ENCODE results near the gene ENTPD1. TPM values are rescaled to one million over a fixed set of nuclear protein-coding genes. Genes with fewer than 3 reads are reported as not detected.
A peak's percentile ranks its signal among the peaks of the same experiment; 100 is the strongest.

The ENTPD1 gene
- total and polyA plus RNA-seq, 10 of the 15 experiments (the other 5 are each of a cell fraction or from before 2014, with no cell fraction given), result 110 to 413 (median 161) TPM

- Histone ChIP-seq H3K79me2 (ENCODE audit: control insufficient read depth, insufficient read depth, low read length) (no peaks in the 10 kb centered on the region), H3K27me3 (replicated peaks in 1 of 2; ENCODE audit: control insufficient read depth in 2 of 2, insufficient read depth in 2 of 2, low read length in 1 of 2) (no peaks in the 10 kb centered on the region), H4K20me1 (ENCODE audit: control insufficient read depth, insufficient read depth) (no peaks in the 10 kb centered on the region), H3K27ac (ENCODE audit: control insufficient read depth, insufficient read depth) (no peak overlapping the region), H3K4me1 (ENCODE audit: control insufficient read depth, insufficient read depth, low read length) (peaks cover 7% of the 10 kb centered on the region), H3K9me3 (replicated peaks; ENCODE audit: control insufficient read depth, insufficient read depth, low read length) (peaks cover 8% of the 10 kb centered on the region; the same call in 2 of the 3 replicates), H3K36me3 (ENCODE audit: control insufficient read depth in 2 of 2, insufficient read depth in 2 of 2, low read length in 1 of 2) (no peaks in the 10 kb centered on the region), H3K4me2 (ENCODE audit: control insufficient read depth, insufficient read depth) (no peak overlapping the region), H3K4me3 (no peak overlapping the region), H3K9ac (ENCODE audit: control insufficient read depth, insufficient read depth, low read length) (no peak overlapping the region), H2AFZ (ENCODE audit: control insufficient read depth, low read depth, low read length) (peak overlapping the region; percentile 39; the same call in 1 of the 2 replicates)
- no peak for FAIRE-seq
- no peak for DNase-seq (ENCODE audit: low read depth, low spot score)
- intact Hi-C loops (cut with micrococcal nuclease; ENCODE audit: unreplicated experiment), result no loop called here
- ATAC-seq, result peak; percentile 66
- ChIA-PET CTCF (interaction anchor here (1.2 to 3.2 kb wide), 4 partner anchors 10 to 111 kb away, joined by 3 to 18 read pairs (median 4); partner anchors contain the start of gene TCTN3), POLR2A (no interaction called here), SMC1A (ENCODE audit: uncharacterized antibody, unreplicated experiment) (interaction anchor here (1.0 to 2.7 kb wide), 8 partner anchors 11 to 104 kb away, joined by 3 to 16 read pairs (median 4); partner anchors contain the start of gene TCTN3), RAD21 (ENCODE audit: unreplicated experiment) (interaction anchor here (1.0 to 1.6 kb wide), 4 partner anchors 12 to 107 kb away, joined by 3 to 10 read pairs (median 4); partner anchors contain the start of gene TCTN3)
- TF ChIP-seq CUX1 (IDR thresholded peaks at IDR 0.05; ENCODE audit: insufficient replicate concordance, low read depth, low read length) (no peak), IKZF2 (IDR thresholded peaks at IDR 0.05) (peak; percentile 70 to 71), IKZF1 (conservative IDR thresholded peaks at IDR 0.05) (peak; percentile 26; the same call in 1 of the 2 replicates), PKNOX1 (IDR thresholded peaks at IDR 0.05) (peak; percentile 43; the same call in 1 of the 2 replicates), CHD1 (IDR thresholded peaks at IDR 0.05; ENCODE audit: low read depth, low read length) (no peak), SPI1 (IDR thresholded peaks at IDR 0.05; ENCODE audit: borderline replicate concordance, insufficient read depth, low read depth, low read length) (peak; percentile 90), NBN (IDR thresholded peaks at IDR 0.05) (peak; percentile 48; the same call in 1 of the 2 replicates), MTA2 (IDR thresholded peaks at IDR 0.05; ENCODE audit: low read depth) (peak; percentile 76)
- no TSS peak for BruUV-seq (replicated peaks)
- 43% methylated on average over 1 of the region's 1 CpG for WGBS (ENCODE audit: insufficient coverage, insufficient replicate concordance, low lambda C conversion rate, missing lambda C conversion rate)
- in situ Hi-C loops (cut with MboI), result no loop called here
These were observed 25.7 kb upstream of the ENTPD1 start for GRCh38 chr10:95730233-95730632.
